ENCODE data around the gene TM9SF3.

The TM9SF3 gene

GRCh38 chr10:96598846-96599245, 12.0 kb upstream of the TM9SF3 start:
- Histone ChIP-seq H3K36me3 (ENCODE audit: control insufficient read depth, insufficient read depth, low read length) (no peaks in the 10 kb centered on the region), H3K9me3 (ENCODE audit: control insufficient read depth, insufficient read depth, low read depth, low read length) (no peaks in the 10 kb centered on the region), H3K9ac (ENCODE audit: low read length) (no peak overlapping the region), H3K4me3 (ENCODE audit: low read depth, low read length) (no peak overlapping the region), H3K27ac (ENCODE audit: low read depth, low read length) (no peak overlapping the region), H3K4me1 (ENCODE audit: control insufficient read depth, insufficient read depth, low read length) (no peaks in the 10 kb centered on the region), H3K27me3 (ENCODE audit: control insufficient read depth, insufficient read depth, low read length) (no peaks in the 10 kb centered on the region)

- H3K4me1 ChIP-seq (ENCODE audit: control insufficient read depth, insufficient read depth, low read length): no peaks in the 10 kb centered on the region
- H3K27ac ChIP-seq (ENCODE audit: low read depth, low read length): no peak overlapping the region
- no peaks in the 10 kb centered on the region for H3K27me3 ChIP-seq (ENCODE audit: control insufficient read depth, insufficient read depth, low read length)
- no peak overlapping the region for H3K4me3 ChIP-seq (ENCODE audit: low read depth, low read length)
- H3K9me3 ChIP-seq (ENCODE audit: control insufficient read depth, insufficient read depth, low read depth, low read length): no peaks in the 10 kb centered on the region
- no peak overlapping the region for H3K9ac ChIP-seq (ENCODE audit: low read length)
- no peaks in the 10 kb centered on the region for H3K36me3 ChIP-seq (ENCODE audit: control insufficient read depth, insufficient read depth, low read length)
Observed at GRCh38 chr10:96596422-96597407, 9.9 kb upstream of the TM9SF3 start.

GRCh38 chr10:96595741-96596140, 8.9 kb upstream of the TM9SF3 start:
- Histone ChIP-seq H3K4me1 (ENCODE audit: control insufficient read depth, insufficient read depth, low read length) (no peaks in the 10 kb centered on the region), H3K9me3 (ENCODE audit: control insufficient read depth, insufficient read depth, low read depth, low read length) (no peaks in the 10 kb centered on the region), H3K9ac (ENCODE audit: low read length) (no peak overlapping the region), H3K27ac (ENCODE audit: low read depth, low read length) (no peak overlapping the region), H3K27me3 (ENCODE audit: control insufficient read depth, insufficient read depth, low read length) (no peaks in the 10 kb centered on the region), H3K36me3 (ENCODE audit: control insufficient read depth, insufficient read depth, low read length) (no peaks in the 10 kb centered on the region), H3K4me3 (ENCODE audit: low read depth, low read length) (no peak overlapping the region)

- Histone ChIP-seq H3K27me3 (ENCODE audit: control insufficient read depth, insufficient read depth, low read length) (no peaks in the 10 kb centered on the region), H3K4me1 (ENCODE audit: control insufficient read depth, insufficient read depth, low read length) (peaks cover 10% of the 10 kb centered on the region), H3K9ac (ENCODE audit: low read length) (no peak overlapping the region), H3K4me3 (ENCODE audit: low read depth, low read length) (no peak overlapping the region), H3K36me3 (ENCODE audit: control insufficient read depth, insufficient read depth, low read length) (no peaks in the 10 kb centered on the region), H3K27ac (ENCODE audit: low read depth, low read length) (no peak overlapping the region), H3K9me3 (ENCODE audit: control insufficient read depth, insufficient read depth, low read depth, low read length) (no peaks in the 10 kb centered on the region)
Observed at GRCh38 chr10:96591946-96592345, 5.1 kb upstream of the TM9SF3 start.

- no peak overlapping the region for H3K27ac ChIP-seq (ENCODE audit: low read depth, low read length)
- peaks cover 17% of the 10 kb centered on the region for H3K4me1 ChIP-seq (ENCODE audit: control insufficient read depth, insufficient read depth, low read length)
- no peak overlapping the region for H3K4me3 ChIP-seq (ENCODE audit: low read depth, low read length)
- H3K9ac ChIP-seq (ENCODE audit: low read length): no peak overlapping the region
- no peaks in the 10 kb centered on the region for H3K27me3 ChIP-seq (ENCODE audit: control insufficient read depth, insufficient read depth, low read length)
- H3K9me3 ChIP-seq (ENCODE audit: control insufficient read depth, insufficient read depth, low read depth, low read length): no peaks in the 10 kb centered on the region
- no peaks in the 10 kb centered on the region for H3K36me3 ChIP-seq (ENCODE audit: control insufficient read depth, insufficient read depth, low read length)
Observed at GRCh38 chr10:96588616-96589419, 2.0 kb upstream of the TM9SF3 start.

GRCh38 chr10:96588060-96588554, 1.3 kb upstream of the TM9SF3 start:
- no peaks in the 10 kb centered on the region for H3K36me3 ChIP-seq (ENCODE audit: control insufficient read depth, insufficient read depth, low read length)
- H3K9me3 ChIP-seq (ENCODE audit: control insufficient read depth, insufficient read depth, low read depth, low read length): no peaks in the 10 kb centered on the region
- H3K27ac ChIP-seq (ENCODE audit: low read depth, low read length): no peak overlapping the region
- peak overlapping the region; percentile 97 for H3K4me3 ChIP-seq (ENCODE audit: low read depth, low read length)
- H3K9ac ChIP-seq (ENCODE audit: low read length): peak overlapping the region; percentile 95
- H3K4me1 ChIP-seq (ENCODE audit: control insufficient read depth, insufficient read depth, low read length): peaks cover 17% of the 10 kb centered on the region
- H3K27me3 ChIP-seq (ENCODE audit: control insufficient read depth, insufficient read depth, low read length): no peaks in the 10 kb centered on the region

- Histone ChIP-seq H3K9ac (ENCODE audit: low read length) (peak overlapping the region; percentile 95), H3K27me3 (ENCODE audit: control insufficient read depth, insufficient read depth, low read length) (no peaks in the 10 kb centered on the region), H3K4me3 (ENCODE audit: low read depth, low read length) (peak overlapping the region; percentile 97), H3K36me3 (ENCODE audit: control insufficient read depth, insufficient read depth, low read length) (no peaks in the 10 kb centered on the region), H3K27ac (ENCODE audit: low read depth, low read length) (peak overlapping the region; percentile 98), H3K9me3 (ENCODE audit: control insufficient read depth, insufficient read depth, low read depth, low read length) (no peaks in the 10 kb centered on the region), H3K4me1 (ENCODE audit: control insufficient read depth, insufficient read depth, low read length) (peaks cover 17% of the 10 kb centered on the region)
Observed at GRCh38 chr10:96587264-96588059, 650 bp upstream of the TM9SF3 start.

GRCh38 chr10:96585736-96586418, 935 bp downstream of the TM9SF3 start:
- Histone ChIP-seq H3K4me3 (ENCODE audit: low read depth, low read length) (peak overlapping the region; percentile 97), H3K9ac (ENCODE audit: low read length) (peak overlapping the region; percentile 95), H3K27ac (ENCODE audit: low read depth, low read length) (peak overlapping the region; percentile 94), H3K27me3 (ENCODE audit: control insufficient read depth, insufficient read depth, low read length) (no peaks in the 10 kb centered on the region), H3K4me1 (ENCODE audit: control insufficient read depth, insufficient read depth, low read length) (peaks cover 17% of the 10 kb centered on the region), H3K9me3 (ENCODE audit: control insufficient read depth, insufficient read depth, low read depth, low read length) (no peaks in the 10 kb centered on the region; the same call in 1 of the 2 replicates), H3K36me3 (ENCODE audit: control insufficient read depth, insufficient read depth, low read length) (no peaks in the 10 kb centered on the region)

- Histone ChIP-seq H3K36me3 (ENCODE audit: control insufficient read depth, insufficient read depth, low read length) (no peaks in the 10 kb centered on the region), H3K4me1 (ENCODE audit: control insufficient read depth, insufficient read depth, low read length) (peaks cover 19% of the 10 kb centered on the region), H3K9me3 (ENCODE audit: control insufficient read depth, insufficient read depth, low read depth, low read length) (no peaks in the 10 kb centered on the region; the same call in 1 of the 2 replicates), H3K27ac (ENCODE audit: low read depth, low read length) (no peak overlapping the region), H3K27me3 (ENCODE audit: control insufficient read depth, insufficient read depth, low read length) (no peaks in the 10 kb centered on the region), H3K4me3 (ENCODE audit: low read depth, low read length) (no peak overlapping the region; the same call in 1 of the 2 replicates), H3K9ac (ENCODE audit: low read length) (no peak overlapping the region)
Observed at GRCh38 chr10:96584474-96584873, 2.3 kb downstream of the TM9SF3 start.

- Histone ChIP-seq H3K27me3 (ENCODE audit: control insufficient read depth, insufficient read depth, low read length) (no peaks in the 10 kb centered on the region), H3K4me3 (ENCODE audit: low read depth, low read length) (no peak overlapping the region), H3K9ac (ENCODE audit: low read length) (no peak overlapping the region)
Observed at GRCh38 chr10:96584035-96584434, 2.8 kb downstream of the TM9SF3 start.

More at GRCh38 chr10:96584035-96584434, 2.8 kb downstream of the TM9SF3 start:
- H3K36me3 ChIP-seq (ENCODE audit: control insufficient read depth, insufficient read depth, low read length): no peaks in the 10 kb centered on the region
- H3K27ac ChIP-seq (ENCODE audit: low read depth, low read length): no peak overlapping the region
- no peaks in the 10 kb centered on the region; the same call in 1 of the 2 replicates for H3K9me3 ChIP-seq (ENCODE audit: control insufficient read depth, insufficient read depth, low read depth, low read length)
- H3K4me1 ChIP-seq (ENCODE audit: control insufficient read depth, insufficient read depth, low read length): peaks cover 19% of the 10 kb centered on the region
